Lung (tissue), 12 donors: Measurements from ENCODE around the gene PLEKHA6. TPM values are rescaled to one million over a fixed set of nuclear protein-coding genes. Genes with fewer than 3 reads are reported as not detected.

ENCODE experiments used
- ATAC-seq: fragments of 200-7000 bp; cut with Tn5 transposase; one replicate; pipeline ENCODE4 v1.9.1; 2020; ENCODE audit warnings: moderate number of reproducible peaks; ENCODE audit not compliant: insufficient read depth, low FRiP score
- DNase-seq, 3 donors: peaks; one replicate each; pipeline ENCODE4 v3.0.0-alpha.2; 2013 to 2017
- H3K27ac ChIP-seq, 2 donors: one replicate each; pipeline ENCODE4 v1.5.1; 2013; ENCODE audit warnings: mild to moderate bottlenecking in 2 of 2, moderate library complexity in 2 of 2, control low read depth in 1 of 2, inconsistent platforms in 1 of 2, low read depth in 1 of 2, low read length in 1 of 2
- H3K27me3 ChIP-seq, 3 donors: one replicate each; pipeline ENCODE4 v1.5.1; 2013; ENCODE audit warnings: low read length in 2 of 3; ENCODE audit not compliant: control insufficient read depth in 3 of 3, insufficient read depth in 3 of 3
- H3K36me3 ChIP-seq, 4 donors: one replicate each; pipeline ENCODE4 v1.5.1; 2013; ENCODE audit warnings: low read length in 4 of 4, mild to moderate bottlenecking in 1 of 4, moderate library complexity in 1 of 4; ENCODE audit not compliant: control insufficient read depth in 4 of 4, insufficient read depth in 4 of 4
- H3K4me1 ChIP-seq, 5 donors: one replicate each; pipeline ENCODE4 v1.5.1; 2013; ENCODE audit warnings: low read length in 5 of 5, mild to moderate bottlenecking in 2 of 5, moderate library complexity in 1 of 5; ENCODE audit not compliant: control insufficient read depth in 5 of 5, insufficient read depth in 5 of 5
- H3K4me3 ChIP-seq: one replicate; pipeline ENCODE4 v1.5.1; 2013; ENCODE audit warnings: mild to moderate bottlenecking, control low read depth, moderate library complexity
- H3K9ac ChIP-seq, 2 donors: one replicate each; pipeline ENCODE4 v1.5.1; 2013; ENCODE audit warnings: low read length in 2 of 2, control low read depth in 1 of 2; ENCODE audit not compliant: insufficient read depth in 1 of 2
- H3K9me3 ChIP-seq, 4 donors: one replicate each; pipeline ENCODE4 v1.5.1; 2013; ENCODE audit warnings: low read length in 3 of 4, mild to moderate bottlenecking in 1 of 4, moderate library complexity in 1 of 4; ENCODE audit not compliant: control insufficient read depth in 4 of 4, insufficient read depth in 3 of 4
- CTCF ChIP-seq: IDR thresholded peaks from 2 replicates; pipeline ENCODE4 v1.5.1; 2012; ENCODE audit warnings: mild to moderate bottlenecking; ENCODE audit errors: control extremely low read depth, extremely low read depth
- WGBS, 2 donors: extraction: QIAGEN DNeasy Blood & Tissue Kit; methylation state at CpG; one replicate each; pipeline ENCODE4 v1.1.7; 2013; 5-methylcytosine and 5-hydroxymethylcytosine counted together
- polyA plus RNA-seq, 2 donors: library from polyadenylated mRNA; stranded (reverse); fragments of 200-250 nt; gene quantifications; one replicate each; pipeline ENCODE4 v1.2.1, GENCODE V29; 2013
- total RNA-seq, 2 donors: library from RNA; depleted of rRNA in 1 of 2; stranded (reverse); fragments of >200 nt in 1 of 2; gene quantifications; one replicate each; pipeline ENCODE4 v1.2.1, GENCODE V29; 2014 to 2021
- donor health status: control.
- donor health status: control.
- donor health status: Bipolar disorder and iron deficiency.
- donor health status: healthy.
- donor health status: DM: yes; HTN: yes; CAD: no.

Gene PLEKHA6
- total and polyA plus RNA-seq, 4 donors: 0.88 to 10.5 (median 3.3) TPM

- H3K27ac ChIP-seq: no peak overlapping the region
- H3K9me3 ChIP-seq: no peaks in the 10 kb centered on the region
- TF ChIP-seq CTCF: no peak
- H3K9ac ChIP-seq: no peak overlapping the region
- H3K4me1 ChIP-seq: no peaks in the 10 kb centered on the region
- ATAC-seq (no peak), DNase-seq (no peak)
- no peaks in the 10 kb centered on the region for H3K27me3 ChIP-seq
- H3K4me3 ChIP-seq: no peak overlapping the region
- peaks cover 3 to 12% (median 6%) of the 10 kb centered on the region in 4 donors for H3K36me3 ChIP-seq
Observed at GRCh38 chr1:204232526-204232925, 127.2 kb downstream of the PLEKHA6 start.

GRCh38 chr1:204230211-204230610 lies 129.5 kb downstream of the PLEKHA6 start:
- Histone ChIP-seq H3K36me3 (peaks cover 3 to 12% (median 5%) of the 10 kb centered on the region in 4 donors), H3K9me3 (no peaks in the 10 kb centered on the region), H3K9ac (no peak overlapping the region), H3K4me1 (peaks cover 0 to 16% (median 0%) of the 10 kb centered on the region in 5 donors), H3K27ac (no peak overlapping the region), H3K27me3 (no peaks in the 10 kb centered on the region), H3K4me3 (no peak overlapping the region)
- 85 to 94% methylated on average over 14 of the region's 14 CpGs for WGBS, 2 donors
- no peak for DNase-seq
- TF ChIP-seq CTCF: no peak
- ATAC-seq: no peak

- Histone ChIP-seq H3K36me3 (peaks cover 3 to 6% (median 5%) of the 10 kb centered on the region in 4 donors), H3K9me3 (no peaks in the 10 kb centered on the region), H3K9ac (no peak overlapping the region), H3K27ac (no peak overlapping the region), H3K4me1 (peaks cover 0 to 16% (median 0%) of the 10 kb centered on the region in 5 donors), H3K4me3 (no peak overlapping the region), H3K27me3 (no peaks in the 10 kb centered on the region)
- no peak for TF ChIP-seq CTCF
- 97% methylated on average over 13 of the region's 13 CpGs for WGBS, 2 donors
- ATAC-seq (no peak), DNase-seq (no peak)
Observed at GRCh38 chr1:204228896-204229295, 130.8 kb downstream of the PLEKHA6 start.
